OCI-LY7 (cell line): ENCODE results near the gene HS3ST3B1. TPM values are rescaled to one million over a fixed set of nuclear protein-coding genes. Genes with fewer than 3 reads are reported as not detected.

ENCODE experiments used
- BruUV-seq: library from RNA; stranded (reverse); fragments of 400-500 nt; replicated peaks from 2 replicates; lab custom pipeline; 2021; lab: Mats Ljungman, UMichigan
- CTCF ChIA-PET: fragments of 300-600 bp; sonication (Branson Sonifier 250); formaldehyde crosslinking; loops from one replicate; lab custom pipeline; 2022; ENCODE audit warnings: antibody characterized with exemption; ENCODE audit not compliant: unreplicated experiment; lab: Charles Lee
- POLR2A ChIA-PET: fragments of 300-600 bp; sonication (Branson Sonifier 250); formaldehyde crosslinking; loops from one replicate; lab custom pipeline; 2022; ENCODE audit warnings: antibody characterized with exemption; lab: Charles Lee
- DNase-seq: peaks from one replicate; pipeline ENCODE4 v3.0.0-alpha.2; 2015; ENCODE audit warnings: low spot score
- H2AFZ ChIP-seq: fragments of 200-600 bp; sonication (generic), shearing (Covaris generic); 2 replicates; pipeline ENCODE4 v1.6.1; 2014; ENCODE audit warnings: mild to moderate bottlenecking, antibody characterized with exemption, low read length, moderate library complexity
- H3K27ac ChIP-seq: fragments of 200-600 bp; sonication (generic); 2 replicates; pipeline ENCODE4 v1.5.1; 2014; ENCODE audit warnings: mixed run types, low read depth, mild to moderate bottlenecking, moderate library complexity, low read length, inconsistent platforms; ENCODE audit not compliant: poor library complexity, severe bottlenecking
- H3K36me3 ChIP-seq: fragments of 200-600 bp; sonication (generic); 2 replicates; pipeline ENCODE4 v1.6.1; 2014; ENCODE audit warnings: mild to moderate bottlenecking, antibody characterized with exemption, low read length, moderate library complexity, mixed read lengths; ENCODE audit not compliant: insufficient read depth
- H3K4me1 ChIP-seq: fragments of 200-600 bp; sonication (generic); 2 replicates; pipeline ENCODE4 v1.5.1; 2014; ENCODE audit warnings: mild to moderate bottlenecking, low read length; ENCODE audit not compliant: insufficient read depth, poor library complexity, severe bottlenecking
- H3K4me2 ChIP-seq: fragments of 200-600 bp; sonication (generic); 2 replicates; pipeline ENCODE4 v1.6.1; 2014; ENCODE audit warnings: mild to moderate bottlenecking, low read length
- H3K4me3 ChIP-seq: fragments of 200-600 bp; sonication (generic); 2 replicates; pipeline ENCODE4 v1.5.1; 2014; ENCODE audit warnings: mild to moderate bottlenecking, low read depth, low read length; ENCODE audit not compliant: poor library complexity, severe bottlenecking
- H3K79me2 ChIP-seq: fragments of 200-600 bp; sonication (generic); 2 replicates; pipeline ENCODE4 v1.6.1; 2016; ENCODE audit warnings: low read depth, mild to moderate bottlenecking, low read length, moderate library complexity, mixed read lengths; ENCODE audit not compliant: insufficient read depth
- H3K9me2 ChIP-seq: fragments of 200-600 bp; sonication (generic); 2 replicates; pipeline ENCODE4 v1.6.1; 2016; ENCODE audit warnings: mild to moderate bottlenecking, low read length, mixed read lengths; ENCODE audit not compliant: insufficient read depth
- H3K9me3 ChIP-seq: fragments of 200-600 bp; sonication (generic); 2 replicates; pipeline ENCODE4 v1.6.1; 2014; ENCODE audit warnings: mild to moderate bottlenecking, mixed run types, low read length, mixed read lengths
- H4K20me1 ChIP-seq: fragments of 200-600 bp; sonication (generic); 2 replicates; pipeline ENCODE4 v1.6.1; 2014; ENCODE audit warnings: mild to moderate bottlenecking, antibody characterized with exemption, low read length, moderate library complexity, mixed read lengths; ENCODE audit not compliant: insufficient read depth
- CTCF ChIP-seq: fragments of 200-600 bp; sonication (generic); conservative IDR thresholded peaks from 2 replicates; pipeline ENCODE4 v1.5.1; 2014; ENCODE audit warnings: mild to moderate bottlenecking, antibody characterized with exemption, low read length, moderate library complexity, mixed read lengths
- EZH2phosphoT487 ChIP-seq: fragments of 200-600 bp; sonication (generic); IDR thresholded peaks from 2 replicates; pipeline ENCODE4 v1.6.1; 2018; ENCODE audit warnings: low read depth, borderline replicate concordance, mild to moderate bottlenecking, mixed run types, antibody characterized with exemption, low read length, moderate library complexity, mixed read lengths
- intact Hi-C: fragments of 100-400 bp; cut with micrococcal nuclease; formaldehyde crosslinking; loops from one replicate; pipeline ENCODE4 v1.10.0; 2022; ENCODE audit not compliant: unreplicated experiment
- total RNA-seq, 2 experiments: library from RNA; depleted of rRNA in 1 of 2; stranded (reverse); fragments of >200 nt in 1 of 2; shearing (Covaris generic) in 1 of 2; gene quantifications; 2 replicates each; pipeline ENCODE4 v1.2.3, GENCODE V29; 2014 to 2022

Gene HS3ST3B1
- total RNA-seq, 2 experiments from 2014 or later, result 0.03 to 1.6 TPM

DNA sequence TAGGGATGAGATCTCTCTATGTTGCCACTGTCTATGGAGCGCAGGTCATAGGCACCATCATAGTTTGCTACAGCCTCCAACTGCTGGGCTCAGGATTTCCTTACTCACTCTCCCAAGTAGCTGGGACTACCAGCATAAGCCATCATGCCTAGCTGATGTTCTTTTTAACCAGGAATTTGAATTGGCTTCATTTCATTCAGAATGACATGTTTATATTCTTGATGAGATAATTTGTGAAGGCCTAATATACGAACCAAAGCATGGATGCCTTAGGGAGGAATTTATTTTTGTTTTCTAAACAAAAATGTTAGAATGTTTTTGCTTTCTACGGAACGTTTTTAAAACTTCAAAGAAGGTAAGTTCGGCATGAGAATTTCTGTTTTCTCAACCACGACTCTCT, 71.6 kb downstream of the HS3ST3B1 start:
- Histone ChIP-seq H3K9me3 (no peaks in the 10 kb centered on the region), H3K27ac (no peak overlapping the region), H4K20me1 (no peaks in the 10 kb centered on the region), H3K9me2 (no peaks in the 10 kb centered on the region), H3K4me1 (peaks cover 4% of the 10 kb centered on the region), H3K4me3 (no peak overlapping the region), H3K36me3 (no peaks in the 10 kb centered on the region), H3K4me2 (no peak overlapping the region), H3K79me2 (no peaks in the 10 kb centered on the region), H2AFZ (peak overlapping the region; percentile 69; the same call in 1 of the 2 replicates)
- intact Hi-C loops, result no loop called here
- no peak for DNase-seq
- BruUV-seq, result no TSS peak
- TF ChIP-seq EZH2phosphoT487 (no peak), CTCF (no peak)
- ChIA-PET POLR2A (no interaction called here), CTCF (no interaction called here)

- H3K27ac ChIP-seq, result no peak overlapping the region
- H4K20me1 ChIP-seq, result no peaks in the 10 kb centered on the region
- POLR2A ChIA-PET, result no interaction called here
- no peaks in the 10 kb centered on the region for H3K79me2 ChIP-seq
- no peak for DNase-seq
- CTCF ChIA-PET, result no interaction called here
- H3K9me2 ChIP-seq, result no peaks in the 10 kb centered on the region
- H3K4me2 ChIP-seq, result 0 out of 2 replicates have a peak overlapping the region, but pooled peaks have one; percentile 20
- BruUV-seq, result no TSS peak
- H3K4me1 ChIP-seq, result peaks cover 4% of the 10 kb centered on the region
- TF ChIP-seq CTCF (no peak), EZH2phosphoT487 (no peak)
- no peaks in the 10 kb centered on the region for H3K36me3 ChIP-seq
- H3K9me3 ChIP-seq, result no peaks in the 10 kb centered on the region
- intact Hi-C loops, result no loop called here
- no peak overlapping the region for H3K4me3 ChIP-seq
- peak overlapping the region; percentile 69 for H2AFZ ChIP-seq
These were observed 72.2 kb downstream of the HS3ST3B1 start for GRCh38 chr17:14372905-14373613.

- intact Hi-C loops, result no loop called here
- no peak for DNase-seq
- POLR2A ChIA-PET, result interaction anchor here (0.6 to 0.8 kb wide), 2 partner anchors 11 to 372 kb away, joined by 3 read pairs; no protein-coding TSS in a partner anchor
- Histone ChIP-seq H4K20me1 (no peaks in the 10 kb centered on the region), H3K36me3 (no peaks in the 10 kb centered on the region), H3K4me1 (peaks cover 4% of the 10 kb centered on the region), H3K27ac (no peak overlapping the region), H3K79me2 (no peaks in the 10 kb centered on the region), H3K4me2 (0 out of 2 replicates have a peak overlapping the region, but pooled peaks have one; percentile 20), H3K4me3 (no peak overlapping the region), H2AFZ (peak overlapping the region; percentile 69), H3K9me3 (no peaks in the 10 kb centered on the region), H3K9me2 (no peaks in the 10 kb centered on the region)
- TF ChIP-seq EZH2phosphoT487 (no peak), CTCF (no peak)
- BruUV-seq, result no TSS peak
- CTCF ChIA-PET, result no interaction called here
These were observed 72.9 kb downstream of the HS3ST3B1 start for GRCh38 chr17:14373614-14374259.
